Immature natural killer cell (primary cell): ENCODE data around the gene MAPKAP1. TPM values are rescaled to one million over a fixed set of nuclear protein-coding genes. Genes with fewer than 3 reads are reported as not detected.
"Not testable (repeated sequence)": the region's sequence is repeated elsewhere in the genome, so short reads cannot be mapped to it uniquely, and the experiment has no call there.

ENCODE experiments used
- DNase-seq, 3 donors: peaks; one replicate each; pipeline ENCODE4 v3.0.0; 2022; ENCODE audit warnings: mixed read lengths in 1 of 3
- H3K27ac Mint-ChIP-seq, 6 donors: one replicate each; pipeline ENCODE4 v1.8.0; 2020; ENCODE audit warnings: mixed read lengths in 6 of 6, mild to moderate bottlenecking in 5 of 6, inconsistent platforms in 4 of 6, moderate library complexity in 3 of 6
- H3K27me3 Mint-ChIP-seq, 3 donors: one replicate each; pipeline ENCODE4 v1.8.0; 2020 to 2021; ENCODE audit warnings: low read depth in 3 of 3, mild to moderate bottlenecking in 3 of 3, mixed read lengths in 3 of 3, moderate library complexity in 3 of 3, inconsistent platforms in 1 of 3
- H3K36me3 Mint-ChIP-seq, 3 donors: one replicate each; pipeline ENCODE4 v1.8.0; 2020; ENCODE audit warnings: mixed read lengths in 3 of 3, inconsistent platforms in 2 of 3, mild to moderate bottlenecking in 2 of 3
- H3K4me1 Mint-ChIP-seq, 2 donors: one replicate each; pipeline ENCODE4 v1.8.0; 2020; ENCODE audit warnings: inconsistent platforms in 2 of 2, mild to moderate bottlenecking in 2 of 2, mixed read lengths in 2 of 2, moderate library complexity in 1 of 2
- H3K4me3 Mint-ChIP-seq, 5 donors: one replicate each; pipeline ENCODE4 v1.8.0; 2020; ENCODE audit warnings: mild to moderate bottlenecking in 5 of 5, mixed read lengths in 5 of 5, inconsistent platforms in 3 of 5, moderate library complexity in 3 of 5
- H3K9me3 Mint-ChIP-seq, 6 donors: one replicate each; pipeline ENCODE4 v1.8.0; 2020; ENCODE audit warnings: mild to moderate bottlenecking in 6 of 6, mixed read lengths in 6 of 6, inconsistent platforms in 4 of 6, moderate library complexity in 3 of 6
- polyA plus RNA-seq, 3 donors: library from polyadenylated mRNA; unstranded; fragments of 300-500 nt; fragmentation: Illumina TruSeq; gene quantifications; one replicate each; pipeline ENCODE4 v1.2.3, GENCODE V29; 2021

Gene MAPKAP1
- polyA plus RNA-seq, 3 donors from 2014 or later: 56.9 to 75.1 (median 59.3) TPM

DNA sequence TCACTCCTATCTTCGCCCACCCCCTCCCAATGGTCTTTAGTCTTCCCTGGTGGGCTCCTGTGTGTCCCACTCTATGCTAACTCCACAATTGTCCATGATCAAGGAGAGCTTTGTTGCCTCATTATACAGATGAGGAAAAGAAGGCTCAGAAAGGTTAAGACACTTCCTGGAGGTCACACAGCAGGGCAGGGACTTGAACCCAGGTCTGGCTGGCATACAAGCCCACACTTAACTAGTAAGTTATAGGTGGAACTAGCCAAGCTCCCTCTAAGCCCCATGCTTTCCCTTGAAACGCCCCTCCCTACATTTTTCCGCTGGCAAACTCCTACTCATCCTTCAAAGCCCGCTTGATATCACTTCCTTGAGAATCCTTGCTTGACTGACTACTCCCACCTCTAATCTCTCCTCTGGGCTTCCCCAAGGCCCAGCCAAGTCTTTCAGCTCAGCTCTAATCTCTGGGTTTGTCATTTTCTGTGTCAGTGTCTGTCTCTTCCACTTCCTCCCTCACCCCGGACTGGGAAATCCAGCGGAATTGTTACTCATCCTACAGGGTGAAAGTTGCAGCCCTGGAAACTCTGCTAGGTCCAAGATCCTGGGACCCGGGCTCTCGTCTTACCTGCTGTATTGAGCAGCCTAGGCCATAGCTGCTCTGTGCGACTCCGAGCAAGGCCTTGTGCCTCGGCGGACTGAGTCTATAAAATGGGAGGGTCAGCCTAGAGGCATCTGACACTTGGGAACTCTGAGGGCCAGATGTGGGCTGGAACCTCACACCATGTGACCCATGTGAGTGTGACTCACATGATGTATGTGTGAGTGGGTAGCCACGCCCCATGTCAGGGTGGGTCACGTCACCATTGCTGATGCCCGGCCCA lies 300.8 kb downstream of the MAPKAP1 start:
- H3K27me3 Mint-ChIP-seq: peaks cover 3 to 8% (median 6%) of the 10 kb centered on the region in 3 donors
- peaks cover 0 to 1% (median 0%) of the 10 kb centered on the region in 6 donors for H3K9me3 Mint-ChIP-seq
- peak overlapping the region in 1 of 5 donors; percentile 29 for H3K4me3 Mint-ChIP-seq
- peaks cover 7 to 8% of the 10 kb centered on the region in 2 donors for H3K4me1 Mint-ChIP-seq
- DNase-seq: no peak
- H3K36me3 Mint-ChIP-seq: no peaks in the 10 kb centered on the region
- no peak overlapping the region for H3K27ac Mint-ChIP-seq

- H3K27ac Mint-ChIP-seq: no peak overlapping the region
- peaks cover 2 to 7% (median 4%) of the 10 kb centered on the region in 3 donors for H3K27me3 Mint-ChIP-seq
- H3K36me3 Mint-ChIP-seq: no peaks in the 10 kb centered on the region
- H3K9me3 Mint-ChIP-seq: peaks cover 0 to under 1% (median 0%) of the 10 kb centered on the region in 6 donors
- no peak for DNase-seq
- H3K4me1 Mint-ChIP-seq: peaks cover 2 to 7% of the 10 kb centered on the region in 2 donors
- no peak overlapping the region for H3K4me3 Mint-ChIP-seq
Observed at GRCh38 chr9:125404733-125405132, 302.3 kb downstream of the MAPKAP1 start.

GRCh38 chr9:125400725-125401716 lies 306.0 kb downstream of the MAPKAP1 start:
- DNase-seq: no peak
- peaks cover 2 to 5% (median 4%) of the 10 kb centered on the region in 3 donors for H3K27me3 Mint-ChIP-seq
- no peaks in the 10 kb centered on the region for H3K4me1 Mint-ChIP-seq
- H3K36me3 Mint-ChIP-seq: no peaks in the 10 kb centered on the region
- no peak overlapping the region for H3K4me3 Mint-ChIP-seq
- H3K9me3 Mint-ChIP-seq: no peaks in the 10 kb centered on the region
- no peak overlapping the region for H3K27ac Mint-ChIP-seq

- not testable (repeated sequence) for H3K36me3 Mint-ChIP-seq, H3K4me3 Mint-ChIP-seq, H3K9me3 Mint-ChIP-seq, H3K27me3 Mint-ChIP-seq, H3K27ac Mint-ChIP-seq, DNase-seq, H3K4me1 Mint-ChIP-seq
Observed at GRCh38 chr9:125400232-125400631, 306.8 kb downstream of the MAPKAP1 start.

DNA sequence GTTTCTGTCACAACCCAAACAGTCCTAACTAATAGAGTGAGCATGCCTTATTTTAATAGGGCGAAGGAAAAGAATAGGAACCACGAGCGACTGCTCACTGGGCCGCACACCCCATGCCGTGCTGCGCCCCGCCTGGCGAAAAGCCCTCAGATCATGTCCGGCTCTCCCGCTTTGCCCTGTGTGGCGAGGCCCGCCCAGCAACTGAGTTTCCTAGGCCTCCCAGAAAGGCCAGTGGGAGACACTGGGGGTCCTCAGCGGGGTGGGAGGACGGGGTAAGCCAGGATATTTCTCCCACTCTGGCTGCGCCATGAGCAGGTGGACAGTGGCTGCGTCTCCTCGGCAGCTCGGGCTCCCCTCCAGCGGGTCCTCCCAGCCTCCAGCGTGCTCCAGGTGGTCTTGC lies 307.3 kb downstream of the MAPKAP1 start:
- H3K36me3 Mint-ChIP-seq: no peaks in the 10 kb centered on the region
- H3K9me3 Mint-ChIP-seq: no peaks in the 10 kb centered on the region
- no peak overlapping the region for H3K4me3 Mint-ChIP-seq
- H3K27me3 Mint-ChIP-seq: peaks cover 2 to 4% (median 3%) of the 10 kb centered on the region in 3 donors
- H3K27ac Mint-ChIP-seq: no peak overlapping the region
- no peak for DNase-seq
- no peaks in the 10 kb centered on the region for H3K4me1 Mint-ChIP-seq

DNA sequence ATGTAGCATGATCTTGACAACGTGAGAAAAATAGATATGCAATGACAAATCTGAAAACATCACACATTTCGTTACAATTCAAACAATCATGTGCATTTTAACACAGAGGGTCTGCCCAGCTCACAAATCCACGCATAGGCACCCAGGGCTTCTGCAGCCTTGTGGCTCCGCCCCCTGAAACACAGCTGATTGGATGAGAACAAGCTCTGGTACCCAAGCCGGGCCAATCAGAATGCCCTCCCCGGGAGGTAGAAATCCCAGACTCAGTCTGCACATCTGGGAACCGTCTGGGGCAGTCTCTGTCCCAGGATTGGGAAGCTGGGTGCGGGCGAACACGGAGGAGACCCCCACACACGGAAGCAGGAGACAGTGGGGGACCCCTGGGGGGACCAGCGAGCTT lies 307.8 kb downstream of the MAPKAP1 start:
- no peaks in the 10 kb centered on the region for H3K9me3 Mint-ChIP-seq
- H3K27ac Mint-ChIP-seq: no peak overlapping the region
- DNase-seq: no peak
- H3K4me1 Mint-ChIP-seq: no peaks in the 10 kb centered on the region
- no peak overlapping the region for H3K4me3 Mint-ChIP-seq
- peaks cover 2 to 4% (median 4%) of the 10 kb centered on the region in 3 donors for H3K27me3 Mint-ChIP-seq
- no peaks in the 10 kb centered on the region for H3K36me3 Mint-ChIP-seq

DNA sequence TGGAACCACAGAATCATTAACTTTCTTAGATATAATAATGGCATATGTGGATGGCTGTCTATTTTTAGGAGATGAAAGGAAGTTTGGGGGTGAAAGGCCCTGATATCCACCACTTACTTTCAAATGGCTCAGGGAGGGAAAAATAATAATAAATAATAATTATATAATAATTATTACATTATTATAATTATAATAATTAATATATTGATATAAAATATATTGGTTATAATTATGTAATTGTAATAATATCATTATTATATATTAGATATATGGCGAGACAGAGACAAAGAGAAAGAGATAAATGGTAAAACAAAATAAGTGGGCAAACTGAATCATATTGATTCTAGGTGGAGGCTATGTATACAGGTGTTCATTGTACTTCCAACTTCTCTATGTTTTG lies 308.8 kb downstream of the MAPKAP1 start:
- no peaks in the 10 kb centered on the region for H3K9me3 Mint-ChIP-seq
- H3K36me3 Mint-ChIP-seq: no peaks in the 10 kb centered on the region
- no peak overlapping the region for H3K4me3 Mint-ChIP-seq
- H3K4me1 Mint-ChIP-seq: no peaks in the 10 kb centered on the region
- no peak for DNase-seq
- H3K27ac Mint-ChIP-seq: no peak overlapping the region
- peaks cover 2 to 7% (median 4%) of the 10 kb centered on the region in 3 donors for H3K27me3 Mint-ChIP-seq

DNA sequence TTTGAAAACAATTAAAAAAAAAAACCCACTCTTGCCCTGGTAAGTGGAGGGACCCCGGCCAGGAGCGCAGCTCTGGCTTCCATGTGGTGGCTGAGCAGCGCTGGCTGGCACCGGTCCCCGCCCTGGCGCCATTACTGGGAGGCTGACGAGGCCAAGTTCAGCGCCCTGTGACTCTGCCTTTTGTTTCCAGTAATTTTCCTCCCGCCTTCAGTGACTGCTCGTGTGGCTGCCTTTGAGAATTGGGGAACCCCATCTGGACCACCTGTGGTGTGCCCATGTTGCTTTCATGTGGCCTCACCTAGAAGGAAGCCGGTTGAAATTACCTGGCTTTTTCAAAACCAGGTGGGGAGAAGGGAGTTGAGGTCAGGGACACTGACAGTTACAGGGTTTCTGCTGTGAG lies 309.3 kb downstream of the MAPKAP1 start:
- Mint-ChIP-seq H3K27ac (no peak overlapping the region), H3K4me1 (no peaks in the 10 kb centered on the region), H3K4me3 (no peak overlapping the region), H3K9me3 (no peaks in the 10 kb centered on the region), H3K27me3 (peaks cover 2 to 7% (median 4%) of the 10 kb centered on the region in 3 donors), H3K36me3 (no peaks in the 10 kb centered on the region)
- no peak for DNase-seq

DNA sequence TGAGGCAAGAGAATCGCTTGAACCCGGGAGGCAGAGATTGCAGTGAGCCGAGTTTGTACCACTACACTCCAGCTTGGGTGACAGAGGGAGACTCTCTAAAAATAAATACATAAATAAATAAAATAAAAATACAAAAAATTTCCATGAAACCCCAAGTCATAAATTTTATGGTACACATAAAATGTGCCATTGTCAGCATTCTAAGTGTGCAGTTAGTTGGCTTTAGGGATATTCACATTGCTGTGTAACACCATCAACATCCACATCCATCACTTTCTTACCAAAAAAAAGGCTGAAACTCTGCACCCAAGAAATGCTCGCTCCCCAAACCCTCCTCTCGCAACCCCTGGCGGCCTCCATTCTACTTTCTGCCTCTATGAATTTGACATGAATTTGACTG lies 310.2 kb downstream of the MAPKAP1 start:
- Mint-ChIP-seq H3K36me3 (no peaks in the 10 kb centered on the region), H3K9me3 (no peaks in the 10 kb centered on the region), H3K27me3 (peaks cover 2 to 7% (median 4%) of the 10 kb centered on the region in 3 donors), H3K4me3 (no peak overlapping the region), H3K27ac (no peak overlapping the region), H3K4me1 (no peaks in the 10 kb centered on the region)
- no peak for DNase-seq

GRCh38 chr9:125393426-125393825 lies 313.6 kb downstream of the MAPKAP1 start:
- DNase-seq: no peak
- Mint-ChIP-seq H3K4me3 (no peak overlapping the region), H3K9me3 (no peaks in the 10 kb centered on the region), H3K27me3 (peaks cover 0 to 8% (median 4%) of the 10 kb centered on the region in 3 donors), H3K36me3 (no peaks in the 10 kb centered on the region), H3K27ac (no peak overlapping the region), H3K4me1 (no peaks in the 10 kb centered on the region)

- H3K27me3 Mint-ChIP-seq: peaks cover 0 to 8% (median 2%) of the 10 kb centered on the region in 3 donors
- DNase-seq: no peak
- no peaks in the 10 kb centered on the region for H3K4me1 Mint-ChIP-seq
- no peak overlapping the region for H3K4me3 Mint-ChIP-seq
- no peaks in the 10 kb centered on the region for H3K9me3 Mint-ChIP-seq
- H3K36me3 Mint-ChIP-seq: no peaks in the 10 kb centered on the region
- H3K27ac Mint-ChIP-seq: no peak overlapping the region
Observed at GRCh38 chr9:125391704-125392103, 315.3 kb downstream of the MAPKAP1 start.

DNA sequence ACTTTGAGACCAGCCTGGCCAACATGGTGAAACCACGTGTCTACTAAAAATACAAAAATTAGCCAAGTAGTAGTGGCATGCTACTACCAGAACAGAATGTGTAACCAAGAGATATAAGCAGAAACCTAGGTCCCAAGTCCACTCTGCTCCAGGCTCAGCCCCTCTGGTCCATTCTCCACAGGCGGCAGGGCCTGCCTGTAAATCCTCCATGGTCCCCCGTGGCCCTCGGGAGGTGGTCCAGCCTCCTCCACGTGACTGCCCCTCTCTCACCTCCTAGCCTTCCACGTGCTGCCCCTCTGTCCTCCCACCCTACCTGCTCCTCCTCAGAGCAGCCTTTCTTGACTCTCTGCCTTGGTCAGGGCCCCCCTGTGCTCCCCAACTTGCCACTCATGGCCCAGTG lies 318.0 kb downstream of the MAPKAP1 start:
- H3K9me3 Mint-ChIP-seq: no peaks in the 10 kb centered on the region

DNA sequence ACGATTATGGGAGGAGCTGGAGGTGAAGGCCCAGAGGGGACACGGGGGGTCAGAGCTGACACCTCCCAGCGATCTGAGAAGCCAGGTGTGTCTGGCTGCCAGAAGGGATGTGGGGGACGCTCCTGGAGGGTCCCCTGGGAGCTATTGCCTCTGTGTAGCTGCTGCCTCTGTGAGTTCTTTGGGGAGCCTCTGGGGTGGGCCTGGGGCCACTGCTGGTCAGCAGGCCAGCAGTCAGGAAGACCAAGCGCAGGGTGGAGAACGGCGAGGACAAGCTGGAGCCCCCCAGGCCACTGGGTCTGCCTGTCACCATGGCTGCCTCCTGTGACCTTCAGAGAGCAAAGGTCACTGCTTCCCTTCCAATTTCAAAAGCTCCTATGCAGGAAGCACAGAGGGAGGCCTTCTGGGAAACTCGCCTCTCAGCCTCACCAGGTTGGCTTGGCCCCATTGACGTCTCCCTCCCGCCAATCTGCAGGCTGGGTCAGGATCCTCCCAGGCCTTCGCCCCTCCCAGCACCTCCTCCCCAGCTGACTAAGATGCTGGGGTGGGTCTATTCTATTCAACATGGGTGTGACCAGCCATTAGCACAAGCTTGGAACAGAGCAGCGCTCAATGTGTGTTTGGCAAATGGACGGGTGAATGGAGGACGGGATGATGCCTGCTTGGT lies 319.0 kb downstream of the MAPKAP1 start:
- peaks cover 1 to 4% (median 2%) of the 10 kb centered on the region in 3 donors for H3K27me3 Mint-ChIP-seq
- no peak for DNase-seq
- H3K36me3 Mint-ChIP-seq: no peaks in the 10 kb centered on the region
- no peak overlapping the region for H3K27ac Mint-ChIP-seq
- no peak overlapping the region for H3K4me3 Mint-ChIP-seq
- H3K9me3 Mint-ChIP-seq: no peaks in the 10 kb centered on the region
- H3K4me1 Mint-ChIP-seq: no peaks in the 10 kb centered on the region

More for the DNA sequence above, 318.0 kb downstream of the MAPKAP1 start:
- H3K4me1 Mint-ChIP-seq: no peaks in the 10 kb centered on the region
- no peak for DNase-seq
- no peaks in the 10 kb centered on the region for H3K36me3 Mint-ChIP-seq
- no peak overlapping the region for H3K27ac Mint-ChIP-seq
- no peak overlapping the region for H3K4me3 Mint-ChIP-seq
- peaks cover 1 to 4% (median 2%) of the 10 kb centered on the region in 3 donors for H3K27me3 Mint-ChIP-seq
